GM18502 (cell line): Measurements from ENCODE around the gene DGKA.
"Not testable (repeated sequence)": the region's sequence is repeated elsewhere in the genome, so short reads cannot be mapped to it uniquely, and the experiment has no call there.

Source experiments
- ATAC-seq: cut with Tn5 transposase; IDR thresholded peaks from one replicate; pipeline ENCODE4 v1.9.1; 2021; ENCODE audit warnings: mild to moderate bottlenecking; ENCODE audit not compliant: unreplicated experiment, poor library complexity

The DGKA gene

GRCh38 chr12:55995366-55995765 lies 64.4 kb downstream of the DGKA start:
- no peak for ATAC-seq

- ATAC-seq: no peak
Observed at GRCh38 chr12:55996201-55996714, 65.3 kb downstream of the DGKA start.

- ATAC-seq: peak; percentile 98
Observed at GRCh38 chr12:55996715-55997534, 66.0 kb downstream of the DGKA start, which contains the start of gene SUOX. SUOX (plus strand) TSS chr12:55997276; CDS start chr12:56002222, 4,946 bp downstream.

- no peak for ATAC-seq
Observed at GRCh38 chr12:55997535-55997859, 66.5 kb downstream of the DGKA start.

- ATAC-seq: not testable (repeated sequence)
Observed at GRCh38 chr12:55999522-55999921, 68.6 kb downstream of the DGKA start.

GRCh38 chr12:55999999-56000540 lies 69.1 kb downstream of the DGKA start:
- ATAC-seq: not testable (repeated sequence)

- ATAC-seq: no peak
Observed at GRCh38 chr12:56001487-56002100, 70.6 kb downstream of the DGKA start.

- ATAC-seq: not testable (repeated sequence)
Observed at GRCh38 chr12:56003376-56003775, 72.4 kb downstream of the DGKA start.
